Measurements from ENCODE around the gene NFIC. TPM values are rescaled to one million over a fixed set of nuclear protein-coding genes. Genes with fewer than 3 reads are reported as not detected.
"Not testable (repeated sequence)": the region's sequence is repeated elsewhere in the genome, so short reads cannot be mapped to it uniquely, and the experiment has no call there.

The NFIC gene
- total RNA-seq, 1 experiment from 2014 or later: 56.3 TPM

GRCh38 chr19:3374369-3375112, 8.2 kb downstream of the NFIC start:
- TF ChIP-seq CTCF (IDR thresholded peaks at IDR 0.05; ENCODE audit: unreplicated experiment): no peak
- Mint-ChIP-seq H3K4me3 (ENCODE audit: low read depth, unreplicated experiment) (no peak overlapping the region), H3K27me3 (ENCODE audit: unreplicated experiment) (no peaks in the 10 kb centered on the region), H3K36me3 (ENCODE audit: insufficient read depth, unreplicated experiment) (peaks cover 8% of the 10 kb centered on the region), H3K9me3 (ENCODE audit: low read depth, unreplicated experiment) (no peaks in the 10 kb centered on the region), H3K27ac (ENCODE audit: unreplicated experiment) (peak overlapping the region; percentile 44), H3K4me1 (ENCODE audit: low read depth, unreplicated experiment) (peaks cover 6% of the 10 kb centered on the region)
- intact Hi-C loops (cut with micrococcal nuclease; ENCODE audit: unreplicated experiment): no loop called here
- no TSS peak for BruUV-seq (replicated peaks)
- no peak for DNase-seq
- CTCF ChIA-PET: no interaction called here

- DNase-seq: no peak
- H3K36me3 Mint-ChIP-seq (ENCODE audit: insufficient read depth, unreplicated experiment): peaks cover 7% of the 10 kb centered on the region
- TF ChIP-seq CTCF (IDR thresholded peaks at IDR 0.05; ENCODE audit: unreplicated experiment): no peak
- no TSS peak for BruUV-seq (replicated peaks)
- H3K27me3 Mint-ChIP-seq (ENCODE audit: unreplicated experiment): no peaks in the 10 kb centered on the region
- CTCF ChIA-PET: no interaction called here
- H3K4me3 Mint-ChIP-seq (ENCODE audit: low read depth, unreplicated experiment): no peak overlapping the region
- H3K9me3 Mint-ChIP-seq (ENCODE audit: low read depth, unreplicated experiment): no peaks in the 10 kb centered on the region
- intact Hi-C loops (cut with micrococcal nuclease; ENCODE audit: unreplicated experiment): no loop called here
- no peak overlapping the region for H3K27ac Mint-ChIP-seq (ENCODE audit: unreplicated experiment)
- H3K4me1 Mint-ChIP-seq (ENCODE audit: low read depth, unreplicated experiment): peaks cover 6% of the 10 kb centered on the region
These were observed 9.1 kb downstream of the NFIC start for GRCh38 chr19:3375221-3376090.

- H3K27ac Mint-ChIP-seq (ENCODE audit: unreplicated experiment); H3K36me3 Mint-ChIP-seq (ENCODE audit: insufficient read depth, unreplicated experiment); H3K4me1 Mint-ChIP-seq (ENCODE audit: low read depth, unreplicated experiment); intact Hi-C loops (cut with micrococcal nuclease; ENCODE audit: unreplicated experiment); BruUV-seq (replicated peaks); H3K9me3 Mint-ChIP-seq (ENCODE audit: low read depth, unreplicated experiment); DNase-seq; H3K4me3 Mint-ChIP-seq (ENCODE audit: low read depth, unreplicated experiment); H3K27me3 Mint-ChIP-seq (ENCODE audit: unreplicated experiment): not testable (repeated sequence)
- CTCF ChIA-PET: interaction anchor here (0.6 kb wide), 1 partner anchor 17 kb away, joined by 9 read pairs; no protein-coding TSS in a partner anchor
These were observed 9.7 kb downstream of the NFIC start for GRCh38 chr19:3376091-3376455.

- no peaks in the 10 kb centered on the region for H3K27me3 Mint-ChIP-seq (ENCODE audit: unreplicated experiment)
- H3K9me3 Mint-ChIP-seq (ENCODE audit: low read depth, unreplicated experiment): no peaks in the 10 kb centered on the region
- H3K36me3 Mint-ChIP-seq (ENCODE audit: insufficient read depth, unreplicated experiment): peaks cover 14% of the 10 kb centered on the region
- no peak overlapping the region for H3K4me3 Mint-ChIP-seq (ENCODE audit: low read depth, unreplicated experiment)
- intact Hi-C loops (cut with micrococcal nuclease; ENCODE audit: unreplicated experiment): no loop called here
- DNase-seq: no peak
- H3K4me1 Mint-ChIP-seq (ENCODE audit: low read depth, unreplicated experiment): peaks cover 17% of the 10 kb centered on the region
- no peak for TF ChIP-seq CTCF (IDR thresholded peaks at IDR 0.05; ENCODE audit: unreplicated experiment)
- no peak overlapping the region for H3K27ac Mint-ChIP-seq (ENCODE audit: unreplicated experiment)
- CTCF ChIA-PET: interaction anchor here (0.7 kb wide), 1 partner anchor 9 kb away, joined by 4 read pairs; no protein-coding TSS in a partner anchor
- no TSS peak for BruUV-seq (replicated peaks)
These were observed 12.2 kb downstream of the NFIC start for GRCh38 chr19:3378352-3379150.

Data from Calu3 (cell line).